ENCODE measurements around the gene PCDH15.
A peak's percentile ranks its signal among the peaks of the same experiment; 100 is the strongest.

The PCDH15 gene

DNA sequence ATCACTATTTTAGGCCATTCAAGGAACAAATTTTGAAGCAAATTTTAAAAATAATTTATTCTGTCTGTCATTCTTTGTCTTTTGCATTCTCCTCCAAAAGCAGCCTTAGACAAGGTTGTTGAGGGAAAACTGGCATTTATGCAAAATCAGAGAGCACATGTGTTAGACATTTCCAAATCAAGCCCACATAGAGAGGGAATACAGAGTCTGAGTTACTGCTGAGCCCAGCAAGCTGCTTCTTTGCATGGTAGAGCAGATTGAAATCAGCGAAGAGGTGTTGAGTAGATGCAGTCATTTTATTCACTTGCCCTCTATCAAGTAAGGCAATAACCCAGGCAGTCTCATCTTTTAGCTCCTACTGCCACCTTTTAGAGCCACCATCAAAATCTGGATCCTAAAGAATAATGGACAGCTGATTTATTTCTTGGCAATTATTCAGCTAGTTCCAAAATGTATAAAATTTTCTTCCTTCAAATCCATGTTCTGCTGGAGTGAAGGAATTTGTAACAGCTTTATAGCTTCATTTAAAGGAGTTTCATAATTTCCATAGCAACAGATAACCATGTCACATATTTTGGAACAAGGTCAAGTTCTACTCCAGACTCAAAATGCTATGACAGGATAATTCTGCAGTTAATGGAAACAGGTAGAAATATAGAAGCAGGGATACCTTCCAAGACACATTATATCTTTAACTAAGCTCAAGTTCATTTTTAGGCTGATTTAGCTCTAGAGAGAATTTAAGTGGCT, 7.3 kb upstream of the PCDH15 start:
- DNase-seq (ENCODE audit: low read depth): no peak
- TF ChIP-seq, protein P1, sequence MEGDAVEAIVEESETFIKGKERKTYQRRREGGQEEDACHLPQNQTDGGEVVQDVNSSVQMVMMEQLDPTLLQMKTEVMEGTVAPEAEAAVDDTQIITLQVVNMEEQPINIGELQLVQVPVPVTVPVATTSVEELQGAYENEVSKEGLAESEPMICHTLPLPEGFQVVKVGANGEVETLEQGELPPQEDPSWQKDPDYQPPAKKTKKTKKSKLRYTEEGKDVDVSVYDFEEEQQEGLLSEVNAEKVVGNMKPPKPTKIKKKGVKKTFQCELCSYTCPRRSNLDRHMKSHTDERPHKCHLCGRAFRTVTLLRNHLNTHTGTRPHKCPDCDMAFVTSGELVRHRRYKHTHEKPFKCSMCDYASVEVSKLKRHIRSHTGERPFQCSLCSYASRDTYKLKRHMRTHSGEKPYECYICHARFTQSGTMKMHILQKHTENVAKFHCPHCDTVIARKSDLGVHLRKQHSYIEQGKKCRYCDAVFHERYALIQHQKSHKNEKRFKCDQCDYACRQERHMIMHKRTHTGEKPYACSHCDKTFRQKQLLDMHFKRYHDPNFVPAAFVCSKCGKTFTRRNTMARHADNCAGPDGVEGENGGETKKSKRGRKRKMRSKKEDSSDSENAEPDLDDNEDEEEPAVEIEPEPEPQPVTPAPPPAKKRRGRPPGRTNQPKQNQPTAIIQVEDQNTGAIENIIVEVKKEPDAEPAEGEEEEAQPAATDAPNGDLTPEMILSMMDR (conservative IDR thresholded peaks at IDR 0.05; ENCODE audit: low read depth, low read length): no peak
- no peak overlapping the region for H3K4me3 ChIP-seq (ENCODE audit: low read length)

DNA sequence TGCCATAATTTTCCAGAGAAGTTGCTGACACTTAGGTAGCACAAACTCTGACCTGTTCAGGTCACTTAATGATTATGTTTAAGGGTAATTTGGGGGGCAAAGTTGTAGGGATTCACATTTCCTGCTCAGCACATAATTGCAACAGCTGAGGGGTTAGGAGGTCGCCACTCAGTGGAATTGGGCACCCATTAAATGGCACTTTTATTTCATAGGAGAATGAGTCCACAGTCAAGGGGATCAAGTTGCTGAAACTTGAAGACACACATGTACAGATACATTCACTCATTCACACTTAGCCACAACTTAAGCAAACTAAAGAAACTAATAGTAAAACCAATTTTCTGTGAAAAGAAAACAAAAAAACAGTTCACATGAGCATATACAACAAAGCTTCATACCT, 1.5 kb downstream of the PCDH15 start:
- TF ChIP-seq, protein P1 (conservative IDR thresholded peaks at IDR 0.05; ENCODE audit: low read depth, low read length): no peak
- H3K4me3 ChIP-seq (ENCODE audit: low read length): no peak overlapping the region
- DNase-seq (ENCODE audit: low read depth): no peak

DNA sequence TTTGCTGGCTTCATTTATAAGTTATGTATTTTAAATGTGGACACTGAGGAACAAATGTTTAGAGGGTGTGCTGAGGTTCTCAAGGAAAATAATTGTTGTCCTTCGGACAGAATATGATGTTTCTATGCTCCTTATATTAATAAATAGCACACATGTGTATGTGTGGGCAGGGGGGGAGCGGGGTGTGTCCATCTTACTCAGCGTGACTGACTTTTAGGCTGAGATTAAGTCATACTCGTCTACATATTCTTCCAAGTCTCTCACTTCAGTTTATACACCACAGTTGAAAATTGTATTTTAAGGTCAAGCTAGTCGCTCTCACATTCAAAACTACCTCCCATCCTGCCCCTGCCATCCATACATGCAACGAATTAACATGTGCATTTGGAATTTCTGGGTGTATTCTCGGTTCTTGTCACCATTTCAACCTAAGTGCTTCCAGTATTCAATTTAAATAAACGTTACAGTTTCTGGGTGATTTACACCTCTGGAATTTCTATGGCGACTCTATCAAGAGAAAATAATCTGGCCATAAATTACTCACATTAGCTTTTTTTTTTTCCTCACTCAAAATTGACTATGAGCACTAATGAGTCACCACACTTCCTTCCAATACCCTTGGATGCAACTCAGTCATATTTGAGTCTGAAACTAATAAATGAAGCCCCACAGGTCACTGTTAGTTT, 3.3 kb downstream of the PCDH15 start:
- DNase-seq (ENCODE audit: low read depth): peak; percentile 40
- TF ChIP-seq, protein P1 (conservative IDR thresholded peaks at IDR 0.05; ENCODE audit: low read depth, low read length): no peak
- H3K4me3 ChIP-seq (ENCODE audit: low read length): no peak overlapping the region

DNA sequence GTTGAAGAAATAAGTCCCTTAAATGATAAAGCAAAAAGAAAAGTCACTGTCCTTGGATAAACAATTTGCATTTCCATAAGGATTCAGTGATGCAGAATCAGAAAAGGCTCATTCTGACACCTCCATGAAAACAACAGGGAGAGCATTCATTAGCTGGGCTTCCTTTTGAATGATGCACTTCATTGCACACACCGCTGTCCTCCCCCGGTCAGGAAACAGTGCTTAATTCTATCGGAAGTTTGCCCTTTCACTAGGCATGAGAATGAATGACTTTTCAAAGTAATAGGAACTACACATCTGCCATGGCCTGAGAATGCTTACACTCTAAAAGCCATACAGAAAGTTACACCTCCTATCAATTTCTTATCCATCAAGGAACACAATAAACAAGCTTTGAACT, 4.2 kb downstream of the PCDH15 start:
- TF ChIP-seq, protein P1 (conservative IDR thresholded peaks at IDR 0.05; ENCODE audit: low read depth, low read length): no peak
- no peak for DNase-seq (ENCODE audit: low read depth)
- H3K4me3 ChIP-seq (ENCODE audit: low read length): no peak overlapping the region

DNA sequence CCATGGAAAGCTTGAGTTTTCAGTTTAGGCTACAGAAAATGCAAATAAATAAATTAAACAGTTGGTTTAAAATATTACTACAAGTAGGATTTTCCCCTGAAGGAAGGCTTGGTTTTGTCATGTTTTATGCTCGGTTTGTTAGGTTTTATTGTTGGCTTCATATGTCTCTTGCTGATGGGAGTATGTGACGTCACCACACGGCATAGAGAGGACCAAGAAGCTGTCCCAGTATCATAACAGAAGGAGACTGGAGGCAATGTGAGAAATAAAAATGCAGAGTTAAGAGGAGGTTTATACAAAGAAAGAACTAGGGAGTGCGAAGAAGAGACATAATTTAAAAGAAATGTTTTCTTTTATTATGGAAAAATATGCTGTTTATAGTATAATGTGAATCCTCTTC, 24.4 kb downstream of the PCDH15 start:
- no peak overlapping the region for H3K4me3 ChIP-seq (ENCODE audit: low read length)
- TF ChIP-seq, protein P1 (conservative IDR thresholded peaks at IDR 0.05; ENCODE audit: low read depth, low read length): no peak
- no peak for DNase-seq (ENCODE audit: low read depth)

DNA sequence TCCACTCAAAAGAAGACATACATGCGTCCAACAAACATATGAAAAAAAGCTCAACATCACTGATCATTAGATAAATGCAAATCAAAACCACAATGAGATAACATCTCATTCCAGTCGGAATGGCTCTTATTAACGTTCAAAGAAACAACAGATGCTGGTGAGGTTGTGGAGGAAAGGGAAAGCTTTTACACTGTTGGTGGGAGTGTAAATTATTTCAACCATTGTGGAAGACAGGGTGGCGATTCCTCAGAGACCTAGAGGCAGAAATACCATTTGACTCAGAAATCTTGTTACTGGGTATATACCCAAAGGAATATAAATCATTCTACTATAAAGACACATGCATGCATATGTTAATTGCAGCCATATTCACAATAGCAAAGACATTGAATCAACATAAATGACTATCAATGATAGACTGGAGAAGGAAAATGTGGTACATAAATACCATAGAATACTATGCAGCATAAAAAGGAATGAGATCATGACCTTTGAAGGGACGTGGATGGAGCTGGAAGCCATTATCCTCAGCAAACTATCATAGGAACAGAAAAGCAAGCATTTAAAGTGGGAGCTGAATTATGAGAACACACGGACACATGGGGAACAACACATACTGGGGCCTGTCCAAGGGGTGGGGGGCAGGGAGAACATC, 28.4 kb downstream of the PCDH15 start:
- DNase-seq (ENCODE audit: low read depth): no peak
- H3K4me3 ChIP-seq (ENCODE audit: low read length): no peak overlapping the region
- TF ChIP-seq, protein P1 (conservative IDR thresholded peaks at IDR 0.05; ENCODE audit: low read depth, low read length): no peak
